ENCODE results near the gene HS3ST5.

DNA sequence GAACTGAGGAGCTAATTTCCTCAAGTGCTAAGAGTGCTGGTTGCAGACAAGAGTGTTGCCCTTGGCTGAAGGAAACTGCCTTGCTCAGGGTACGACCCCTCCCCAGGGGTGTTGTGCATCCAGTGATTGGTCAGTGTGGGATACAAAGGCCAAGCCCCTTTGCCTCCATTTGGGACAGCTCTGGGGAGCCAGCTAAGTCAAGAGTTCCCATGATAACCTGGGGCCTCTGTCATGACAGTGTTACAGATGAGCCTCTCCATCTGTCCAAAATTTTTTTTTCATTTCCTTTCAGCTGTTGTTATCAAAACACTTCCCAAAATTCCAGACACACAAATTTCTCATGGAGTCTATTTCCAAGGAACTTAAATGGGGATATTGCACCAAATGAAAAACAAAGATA, 93.3 kb downstream of the HS3ST5 start:
- TF ChIP-seq, protein P1, sequence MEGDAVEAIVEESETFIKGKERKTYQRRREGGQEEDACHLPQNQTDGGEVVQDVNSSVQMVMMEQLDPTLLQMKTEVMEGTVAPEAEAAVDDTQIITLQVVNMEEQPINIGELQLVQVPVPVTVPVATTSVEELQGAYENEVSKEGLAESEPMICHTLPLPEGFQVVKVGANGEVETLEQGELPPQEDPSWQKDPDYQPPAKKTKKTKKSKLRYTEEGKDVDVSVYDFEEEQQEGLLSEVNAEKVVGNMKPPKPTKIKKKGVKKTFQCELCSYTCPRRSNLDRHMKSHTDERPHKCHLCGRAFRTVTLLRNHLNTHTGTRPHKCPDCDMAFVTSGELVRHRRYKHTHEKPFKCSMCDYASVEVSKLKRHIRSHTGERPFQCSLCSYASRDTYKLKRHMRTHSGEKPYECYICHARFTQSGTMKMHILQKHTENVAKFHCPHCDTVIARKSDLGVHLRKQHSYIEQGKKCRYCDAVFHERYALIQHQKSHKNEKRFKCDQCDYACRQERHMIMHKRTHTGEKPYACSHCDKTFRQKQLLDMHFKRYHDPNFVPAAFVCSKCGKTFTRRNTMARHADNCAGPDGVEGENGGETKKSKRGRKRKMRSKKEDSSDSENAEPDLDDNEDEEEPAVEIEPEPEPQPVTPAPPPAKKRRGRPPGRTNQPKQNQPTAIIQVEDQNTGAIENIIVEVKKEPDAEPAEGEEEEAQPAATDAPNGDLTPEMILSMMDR (IDR thresholded peaks at IDR 0.05; ENCODE audit: low read depth, low read length), result no peak
- TF ChIP-seq EZH2phosphoT487 (IDR thresholded peaks at IDR 0.05; ENCODE audit: low read depth), result no peak

Data from OCI-LY3 (cell line).